Lower lobe of right lung (tissue), 2 donors: ENCODE results near the gene AIPL1. TPM values are rescaled to one million over a fixed set of nuclear protein-coding genes. Genes with fewer than 3 reads are reported as not detected.

Experiments used
- ATAC-seq, 2 donors: fragments of 200-7000 bp; cut with Tn5 transposase; one replicate each; pipeline ENCODE4 v1.9.1; 2020 to 2022; ENCODE audit warnings: mild to moderate bottlenecking in 2 of 2, moderate library complexity in 2 of 2
- DNase-seq: peaks from one replicate; pipeline ENCODE4 v3.0.0-alpha.2; 2020
- H3K27ac ChIP-seq: fragments of 200-600 bp; one replicate; pipeline ENCODE4 v1.8.0; 2022
- H3K27me3 ChIP-seq: fragments of 200-600 bp; one replicate; pipeline ENCODE4 v1.8.0; 2022; ENCODE audit warnings: low read depth
- H3K36me3 ChIP-seq: fragments of 200-600 bp; one replicate; pipeline ENCODE4 v1.8.0; 2022; ENCODE audit warnings: mild to moderate bottlenecking
- H3K4me1 ChIP-seq: fragments of 200-600 bp; one replicate; pipeline ENCODE4 v1.8.0; 2022
- H3K4me3 ChIP-seq: fragments of 200-600 bp; one replicate; pipeline ENCODE4 v1.8.0; 2022; ENCODE audit warnings: mild to moderate bottlenecking
- H3K9me3 ChIP-seq: fragments of 200-600 bp; one replicate; pipeline ENCODE4 v1.8.0; 2022
- intact Hi-C: fragments of 100-400 bp; cut with DNase I; formaldehyde crosslinking; loops from one replicate; pipeline ENCODE4 v1.11.0; 2022
- total RNA-seq: library from RNA; stranded (reverse); fragmentation: NEBNext Ultra II Directional; extraction: Animal tissue kit (Norgen Biotek cat#: 25700); gene quantifications from one replicate; pipeline ENCODE4 v1.2.1, GENCODE V29; 2021
- TF ChIP-seq, protein P1 (sequence below): fragments of 200-600 bp; IDR thresholded peaks from one replicate; pipeline ENCODE4 v1.8.0; 2022; ENCODE audit warnings: antibody characterized with exemption, mild to moderate bottlenecking
- donor health status: DM: no; HTN: yes; CAD: no; lungs with severe emphysema.

AIPL1 gene
- total RNA-seq, 1 donor from 2014 or later = not detected

DNA sequence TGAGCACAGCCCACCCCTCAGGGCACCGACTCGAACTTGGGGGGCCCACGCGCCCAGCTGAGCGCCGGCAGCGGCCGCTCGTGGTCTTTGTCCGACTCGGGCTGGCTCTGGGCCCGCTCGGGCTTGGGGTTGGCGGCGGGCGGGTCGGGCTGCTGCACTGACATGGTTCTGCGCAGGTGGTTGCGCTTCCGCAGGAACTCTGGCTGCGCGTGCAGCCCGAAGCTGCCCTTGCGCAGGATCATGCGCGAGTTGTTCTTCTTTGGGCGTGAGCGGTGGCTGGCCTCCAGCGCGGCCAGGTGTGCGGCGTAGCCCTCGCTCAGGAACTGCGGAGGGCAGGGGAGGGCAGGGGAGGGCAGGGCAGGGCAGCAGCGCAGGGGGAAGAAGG is 20.4 kb upstream of the AIPL1 start:
- intact Hi-C loops = no loop called here
- Histone ChIP-seq H3K4me1 (no peaks in the 10 kb centered on the region), H3K27ac (no peak overlapping the region), H3K36me3 (no peaks in the 10 kb centered on the region), H3K27me3 (peaks cover 16% of the 10 kb centered on the region), H3K4me3 (no peak overlapping the region), H3K9me3 (no peaks in the 10 kb centered on the region)
- ATAC-seq (peak; percentile 6 to 11), DNase-seq (peak; percentile 51)
- TF ChIP-seq, protein P1, sequence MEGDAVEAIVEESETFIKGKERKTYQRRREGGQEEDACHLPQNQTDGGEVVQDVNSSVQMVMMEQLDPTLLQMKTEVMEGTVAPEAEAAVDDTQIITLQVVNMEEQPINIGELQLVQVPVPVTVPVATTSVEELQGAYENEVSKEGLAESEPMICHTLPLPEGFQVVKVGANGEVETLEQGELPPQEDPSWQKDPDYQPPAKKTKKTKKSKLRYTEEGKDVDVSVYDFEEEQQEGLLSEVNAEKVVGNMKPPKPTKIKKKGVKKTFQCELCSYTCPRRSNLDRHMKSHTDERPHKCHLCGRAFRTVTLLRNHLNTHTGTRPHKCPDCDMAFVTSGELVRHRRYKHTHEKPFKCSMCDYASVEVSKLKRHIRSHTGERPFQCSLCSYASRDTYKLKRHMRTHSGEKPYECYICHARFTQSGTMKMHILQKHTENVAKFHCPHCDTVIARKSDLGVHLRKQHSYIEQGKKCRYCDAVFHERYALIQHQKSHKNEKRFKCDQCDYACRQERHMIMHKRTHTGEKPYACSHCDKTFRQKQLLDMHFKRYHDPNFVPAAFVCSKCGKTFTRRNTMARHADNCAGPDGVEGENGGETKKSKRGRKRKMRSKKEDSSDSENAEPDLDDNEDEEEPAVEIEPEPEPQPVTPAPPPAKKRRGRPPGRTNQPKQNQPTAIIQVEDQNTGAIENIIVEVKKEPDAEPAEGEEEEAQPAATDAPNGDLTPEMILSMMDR = no peak

DNA sequence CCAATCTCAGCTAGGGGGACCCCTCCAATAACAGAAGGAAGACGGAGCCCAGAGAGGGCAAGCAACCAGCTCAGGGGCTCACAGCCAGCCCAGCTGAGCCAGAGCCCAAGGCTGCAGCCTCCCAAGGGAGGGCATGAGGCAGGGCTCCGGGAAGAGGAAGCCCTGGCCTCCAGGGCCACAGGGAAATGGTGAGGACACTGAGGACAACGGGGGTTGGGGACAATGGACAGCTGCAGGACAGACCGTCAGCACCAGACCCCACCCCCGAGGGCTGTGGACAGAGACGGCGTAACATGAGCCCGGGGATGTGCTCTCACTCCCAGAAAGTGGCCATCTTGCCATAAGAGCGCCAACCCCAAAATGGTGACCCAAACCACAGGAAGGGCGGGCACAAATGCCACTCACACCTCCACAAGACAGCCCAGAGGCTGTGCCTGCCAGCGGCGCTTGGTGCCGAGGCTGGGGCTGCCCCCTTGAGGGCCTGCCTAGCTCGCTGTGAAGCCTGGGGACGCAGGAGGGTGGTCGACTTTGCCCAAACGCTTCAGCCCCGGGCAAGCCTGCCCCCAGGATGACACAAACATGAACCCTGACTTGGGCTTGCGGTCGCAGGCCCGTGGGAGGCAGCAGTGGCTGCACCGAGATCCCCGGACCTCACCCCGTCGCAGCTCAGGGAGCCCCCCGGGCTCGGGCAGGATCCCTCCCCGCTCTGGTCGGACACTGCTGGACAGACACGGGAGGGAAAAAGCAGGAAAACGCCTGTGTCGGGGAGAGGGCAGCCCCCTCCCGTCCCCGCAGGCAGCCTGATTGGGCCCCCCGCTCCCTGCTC is 19.8 kb upstream of the AIPL1 start:
- Histone ChIP-seq H3K4me1 (no peaks in the 10 kb centered on the region), H3K27ac (no peak overlapping the region), H3K9me3 (no peaks in the 10 kb centered on the region), H3K4me3 (no peak overlapping the region), H3K36me3 (no peaks in the 10 kb centered on the region), H3K27me3 (peaks cover 16% of the 10 kb centered on the region)
- peak; percentile 38 for DNase-seq
- ATAC-seq = peak in 1 of 2 donors; percentile 12
- TF ChIP-seq, protein P1 = no peak
- intact Hi-C loops = no loop called here

DNA sequence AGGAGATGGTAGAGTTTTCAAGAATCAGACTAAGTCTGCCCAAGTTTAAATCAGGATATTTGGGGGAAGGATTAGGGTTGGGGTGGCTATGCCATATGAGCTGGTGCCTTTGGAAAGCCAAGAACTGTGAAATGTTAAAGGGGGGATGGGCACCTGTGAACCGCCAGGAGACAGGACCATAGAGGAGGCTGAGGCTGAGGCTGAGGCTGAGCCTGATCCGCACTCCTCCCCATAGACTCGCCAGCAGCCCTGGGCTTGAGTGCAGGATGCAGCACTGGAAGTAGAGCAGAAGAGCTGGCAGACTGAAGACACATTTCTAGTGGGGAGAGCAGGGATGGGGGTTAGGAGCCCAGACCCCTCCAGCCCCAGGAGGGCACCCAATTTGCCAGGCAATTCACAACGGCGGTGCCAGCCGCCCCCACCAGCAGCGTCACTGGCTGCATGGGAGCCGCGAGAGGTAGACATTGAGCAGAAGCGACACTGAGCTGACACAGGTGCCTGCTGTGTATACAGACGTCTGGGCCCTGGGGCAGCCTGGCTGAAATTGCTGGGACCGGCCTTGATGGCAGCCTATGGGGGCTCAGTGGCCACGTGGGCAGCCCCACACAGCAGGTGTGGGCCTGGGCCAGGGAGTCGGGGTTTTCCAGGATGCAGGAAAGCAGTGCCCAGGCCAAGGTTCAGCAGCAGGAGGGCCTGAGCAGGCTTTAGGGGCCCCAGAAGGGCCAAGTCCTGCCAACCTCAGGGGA is 18.5 kb upstream of the AIPL1 start:
- peak; percentile 40 for DNase-seq
- Histone ChIP-seq H3K27me3 (peaks cover 16% of the 10 kb centered on the region), H3K27ac (no peak overlapping the region), H3K36me3 (no peaks in the 10 kb centered on the region), H3K4me1 (no peaks in the 10 kb centered on the region), H3K4me3 (no peak overlapping the region), H3K9me3 (no peaks in the 10 kb centered on the region)
- TF ChIP-seq, protein P1 = no peak
- no peak for ATAC-seq
- intact Hi-C loops = no loop called here

DNA sequence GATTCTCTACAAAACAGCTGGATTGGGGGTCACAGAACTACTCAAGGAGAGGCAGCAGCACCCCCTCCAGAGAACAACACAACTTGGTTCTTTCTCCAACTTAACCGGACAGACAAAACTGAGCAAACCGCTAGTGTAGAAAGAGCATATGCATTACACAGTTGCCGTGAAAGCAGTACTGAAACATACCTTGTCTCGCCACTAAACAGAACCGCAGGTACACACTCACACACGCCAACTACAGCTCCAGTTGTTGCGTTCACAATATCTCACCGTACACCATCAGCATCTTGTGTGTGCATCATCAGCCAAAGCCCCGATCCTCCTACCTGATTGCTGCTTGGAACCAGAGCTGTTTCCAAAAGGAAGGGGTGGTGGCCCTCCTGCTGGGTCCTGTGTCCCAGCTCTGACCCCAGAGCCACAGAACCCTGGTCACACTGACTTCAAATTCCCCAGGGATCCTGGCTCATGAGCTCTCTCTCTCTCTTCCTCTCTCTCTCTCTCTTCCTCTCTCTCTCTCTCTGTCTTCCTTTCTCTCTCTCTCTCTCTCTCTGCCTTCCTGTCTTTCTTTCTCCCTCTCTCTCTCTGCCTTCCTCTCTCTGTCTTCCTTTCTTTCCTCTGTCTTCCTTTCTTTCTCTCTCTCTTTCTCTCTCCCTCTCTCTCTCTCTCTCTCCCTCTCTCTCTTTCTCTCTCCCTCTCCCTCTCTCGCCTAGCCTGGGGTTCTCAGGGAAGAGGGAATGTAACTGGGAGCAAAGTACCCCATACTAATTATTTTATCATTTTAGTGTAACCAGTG is 17.7 kb upstream of the AIPL1 start:
- ATAC-seq = no peak
- intact Hi-C loops = no loop called here
- H3K9me3 ChIP-seq = no peaks in the 10 kb centered on the region
- H3K4me1 ChIP-seq = no peaks in the 10 kb centered on the region
- H3K4me3 ChIP-seq = no peak overlapping the region
- DNase-seq = peak; percentile 14
- peaks cover 16% of the 10 kb centered on the region for H3K27me3 ChIP-seq
- no peaks in the 10 kb centered on the region for H3K36me3 ChIP-seq
- H3K27ac ChIP-seq = no peak overlapping the region
- TF ChIP-seq, protein P1 = no peak
